Neural cell (in vitro differentiated cells): ENCODE measurements around the gene PANK1. TPM values are rescaled to one million over a fixed set of nuclear protein-coding genes. Genes with fewer than 3 reads are reported as not detected.

Experiments used
- H2AFZ ChIP-seq: fragments of 200-600, 300-800 bp; sonication (generic), shearing (Covaris generic); 2 replicates; pipeline ENCODE4 v1.6.0; 2014; ENCODE audit warnings: low read depth, mild to moderate bottlenecking, antibody characterized with exemption, low read length, moderate library complexity
- H3F3A ChIP-seq: fragments of 200-600 bp; shearing (Covaris generic); 2 replicates; pipeline ENCODE4 v1.6.1; 2016; ENCODE audit warnings: mild to moderate bottlenecking, moderate library complexity, mixed read lengths, antibody characterized with exemption, low read length; ENCODE audit not compliant: insufficient read depth, poor library complexity, severe bottlenecking
- H3K27ac ChIP-seq: fragments of 200-600, 300-800 bp; sonication (generic), shearing (Covaris generic); 2 replicates; pipeline ENCODE4 v1.5.1; 2014; ENCODE audit warnings: mild to moderate bottlenecking, low read length, moderate library complexity
- H3K27me3 ChIP-seq: fragments of 300-800, 200-600 bp; sonication (generic), shearing (Covaris generic); 2 replicates; pipeline ENCODE4 v1.6.0; 2014; ENCODE audit warnings: mild to moderate bottlenecking, low read depth, low read length, moderate library complexity; ENCODE audit not compliant: insufficient read depth
- H3K36me3 ChIP-seq: fragments of 300-800, 200-600 bp; sonication (generic), shearing (Covaris generic); 2 replicates; pipeline ENCODE4 v1.5.1; 2014; ENCODE audit warnings: mild to moderate bottlenecking, antibody characterized with exemption, low read length, moderate library complexity; ENCODE audit not compliant: insufficient read depth
- H3K4me2 ChIP-seq: fragments of 300-800, 200-600 bp; sonication (generic), shearing (Covaris generic); 2 replicates; pipeline ENCODE4 v1.6.0; 2014; ENCODE audit warnings: mild to moderate bottlenecking, low read length
- H3K4me3 ChIP-seq: fragments of 300-800, 200-600 bp; sonication (generic), shearing (Covaris generic); 2 replicates; pipeline ENCODE4 v1.5.1; 2014; ENCODE audit warnings: mild to moderate bottlenecking, low read length, moderate library complexity
- H3K79me2 ChIP-seq: fragments of 200-600 bp; shearing (Covaris generic); replicated peaks from 2 replicates; pipeline ENCODE4 v1.6.0; 2014; ENCODE audit warnings: mild to moderate bottlenecking, low read length, moderate library complexity; ENCODE audit not compliant: insufficient read depth
- H3K9ac ChIP-seq: fragments of 300-800, 200-600 bp; sonication (generic), shearing (Covaris generic); 2 replicates; pipeline ENCODE4 v1.6.1; 2016; ENCODE audit warnings: mild to moderate bottlenecking, low read length, mixed read lengths
- H3K9me2 ChIP-seq: fragments of 200-600 bp; shearing (Covaris generic); 2 replicates; pipeline ENCODE4 v1.6.1; 2016; ENCODE audit warnings: mild to moderate bottlenecking, low read length, mixed read lengths; ENCODE audit not compliant: insufficient read depth
- H3K9me3 ChIP-seq: fragments of 200-600, 300-800 bp; sonication (generic), shearing (Covaris generic); 2 replicates; pipeline ENCODE4 v1.6.1; 2016; ENCODE audit warnings: mild to moderate bottlenecking, mixed run types, low read length, moderate library complexity, mixed read lengths
- H4K20me1 ChIP-seq: fragments of 200-600 bp; shearing (Covaris generic); 2 replicates; pipeline ENCODE4 v1.6.1; 2016; ENCODE audit warnings: mild to moderate bottlenecking, mixed run types; ENCODE audit not compliant: insufficient read depth
- CTCF ChIP-seq: fragments of 450-650 bp; IDR thresholded peaks from 2 replicates; pipeline ENCODE4 v1.5.1; 2014; ENCODE audit warnings: antibody characterized with exemption, mild to moderate bottlenecking, moderate library complexity; ENCODE audit not compliant: poor library complexity, severe bottlenecking
- EP300 ChIP-seq: fragments of 450-650 bp; conservative IDR thresholded peaks from 2 replicates; pipeline ENCODE4 v1.6.1; 2014; ENCODE audit warnings: antibody characterized with exemption, mild to moderate bottlenecking, moderate library complexity; ENCODE audit not compliant: poor library complexity, severe bottlenecking
- POLR2AphosphoS5 ChIP-seq: IDR thresholded peaks from 2 replicates; pipeline ENCODE4 v1.6.1; 2012
- RAD21 ChIP-seq: fragments of 450-650 bp; conservative IDR thresholded peaks from 2 replicates; pipeline ENCODE4 v1.6.1; 2014; ENCODE audit warnings: antibody characterized with exemption, mild to moderate bottlenecking, moderate library complexity
- REST ChIP-seq: IDR thresholded peaks from 2 replicates; pipeline ENCODE4 v1.6.1; 2012; ENCODE audit warnings: borderline replicate concordance
- SMC3 ChIP-seq: fragments of 450-650 bp; conservative IDR thresholded peaks from 2 replicates; pipeline ENCODE4 v1.6.1; 2014; ENCODE audit warnings: antibody characterized with exemption, mild to moderate bottlenecking, moderate library complexity; ENCODE audit not compliant: poor library complexity
- TAF1 ChIP-seq: IDR thresholded peaks from 2 replicates; pipeline ENCODE4 v1.6.1; 2012; ENCODE audit warnings: low read depth
- polyA plus RNA-seq: library from polyadenylated mRNA; depleted of rRNA; stranded (reverse); fragments of >200 nt; gene quantifications from 2 replicates; pipeline ENCODE4 v1.2.3, GENCODE V29; 2014

The PANK1 gene
- polyA plus RNA-seq, 1 donor from 2014 or later: 15.4 TPM

DNA sequence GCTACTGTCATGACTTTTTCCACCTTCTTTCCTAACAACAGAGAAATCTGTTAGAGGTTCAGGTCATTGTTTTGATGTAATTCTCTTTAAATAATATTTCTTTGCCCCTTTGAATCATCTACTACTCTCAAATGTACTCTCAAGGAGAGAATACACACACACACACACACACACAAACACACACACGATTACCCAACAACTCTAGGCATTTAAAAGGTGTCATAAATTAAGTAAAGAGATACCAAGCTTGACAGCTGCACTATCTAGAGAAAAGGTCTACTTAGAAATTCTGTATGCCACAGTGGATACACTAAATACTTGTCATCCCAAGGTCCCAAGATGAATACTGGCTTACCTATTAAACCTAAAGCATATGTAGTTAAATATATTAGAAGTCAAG, 4.8 kb downstream of the PANK1 start:
- H3K4me3 ChIP-seq: no peak overlapping the region
- H3K36me3 ChIP-seq: no peaks in the 10 kb centered on the region
- H3K9me2 ChIP-seq: no peaks in the 10 kb centered on the region
- H3F3A ChIP-seq: no peaks in the 10 kb centered on the region
- H3K9ac ChIP-seq: no peak overlapping the region
- no peaks in the 10 kb centered on the region for H4K20me1 ChIP-seq
- no peaks in the 10 kb centered on the region for H3K27me3 ChIP-seq
- no peak overlapping the region for H2AFZ ChIP-seq
- no peak overlapping the region for H3K4me2 ChIP-seq
- H3K79me2 ChIP-seq: peaks cover 68% of the 10 kb centered on the region
- no peak overlapping the region for H3K27ac ChIP-seq
- H3K9me3 ChIP-seq: no peaks in the 10 kb centered on the region
- TF ChIP-seq REST: no peak
- TF ChIP-seq CTCF: no peak
- TF ChIP-seq RAD21: no peak
- TF ChIP-seq EP300: no peak

DNA sequence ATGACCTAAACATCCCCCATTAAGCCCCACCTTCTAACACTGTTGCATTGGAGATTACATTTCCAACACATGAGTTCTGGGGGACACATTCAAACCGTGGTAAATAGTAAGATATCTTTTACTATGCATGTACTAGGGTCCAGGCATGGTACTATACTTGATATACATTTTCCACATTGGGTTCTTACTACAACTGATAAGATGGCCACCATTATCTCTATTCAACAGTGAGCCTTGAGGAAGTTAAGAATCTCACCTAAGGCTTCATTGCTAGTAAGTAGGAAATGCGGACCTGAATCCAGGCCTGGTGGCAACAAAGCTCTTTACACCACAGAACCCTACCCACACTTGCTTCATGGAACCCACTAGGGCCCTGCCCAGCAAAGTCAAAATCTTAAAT, 5.7 kb downstream of the PANK1 start:
- no peaks in the 10 kb centered on the region for H3K36me3 ChIP-seq
- no peaks in the 10 kb centered on the region for H3K9me3 ChIP-seq
- H3K4me3 ChIP-seq: no peak overlapping the region
- H2AFZ ChIP-seq: no peak overlapping the region
- no peaks in the 10 kb centered on the region for H4K20me1 ChIP-seq
- H3K79me2 ChIP-seq: peaks cover 68% of the 10 kb centered on the region
- H3K9ac ChIP-seq: no peak overlapping the region
- no peaks in the 10 kb centered on the region for H3F3A ChIP-seq
- H3K4me2 ChIP-seq: no peak overlapping the region
- TF ChIP-seq POLR2AphosphoS5 (no peak), SMC3 (no peak), REST (no peak), TAF1 (no peak), CTCF (no peak)
- H3K27ac ChIP-seq: no peak overlapping the region
- H3K27me3 ChIP-seq: no peaks in the 10 kb centered on the region
- H3K9me2 ChIP-seq: no peaks in the 10 kb centered on the region
